WERI-Rb-1 (cell line): ENCODE results near the gene SLN.

Source experiments
- DNase-seq: peaks from one replicate; pipeline ENCODE4 v3.0.0-alpha.2; 2020
- H3K27ac ChIP-seq: fragments of 250-450 bp; sonication (Bioruptor Pico); 2 replicates; pipeline ENCODE4 v1.5.1; 2020; ENCODE audit warnings: mild to moderate bottlenecking, moderate library complexity
- H3K27me3 ChIP-seq: fragments of 250-450 bp; sonication (Bioruptor Pico); 2 replicates; pipeline ENCODE4 v1.5.1; 2021; ENCODE audit warnings: mild to moderate bottlenecking, low read depth, moderate library complexity; ENCODE audit not compliant: insufficient read depth, severe bottlenecking
- H3K36me3 ChIP-seq: fragments of 250-450 bp; sonication (Bioruptor Pico); 2 replicates; pipeline ENCODE4 v1.5.1; 2020; ENCODE audit warnings: mild to moderate bottlenecking, moderate library complexity
- H3K4me3 ChIP-seq: 2 replicates; pipeline ENCODE4 v1.5.1; 2011; ENCODE audit warnings: low read depth, mild to moderate bottlenecking, control low read depth, low read length
- H3K9me3 ChIP-seq: fragments of 250-450 bp; sonication (Bioruptor Pico); 2 replicates; pipeline ENCODE4 v1.5.1; 2021; ENCODE audit warnings: mild to moderate bottlenecking, moderate library complexity; ENCODE audit not compliant: severe bottlenecking
- CTCF ChIP-seq: IDR thresholded peaks from 2 replicates; pipeline ENCODE4 v1.5.1; 2011; ENCODE audit warnings: low read depth, mild to moderate bottlenecking, control low read depth, inconsistent platforms, low read length

SLN gene

DNA sequence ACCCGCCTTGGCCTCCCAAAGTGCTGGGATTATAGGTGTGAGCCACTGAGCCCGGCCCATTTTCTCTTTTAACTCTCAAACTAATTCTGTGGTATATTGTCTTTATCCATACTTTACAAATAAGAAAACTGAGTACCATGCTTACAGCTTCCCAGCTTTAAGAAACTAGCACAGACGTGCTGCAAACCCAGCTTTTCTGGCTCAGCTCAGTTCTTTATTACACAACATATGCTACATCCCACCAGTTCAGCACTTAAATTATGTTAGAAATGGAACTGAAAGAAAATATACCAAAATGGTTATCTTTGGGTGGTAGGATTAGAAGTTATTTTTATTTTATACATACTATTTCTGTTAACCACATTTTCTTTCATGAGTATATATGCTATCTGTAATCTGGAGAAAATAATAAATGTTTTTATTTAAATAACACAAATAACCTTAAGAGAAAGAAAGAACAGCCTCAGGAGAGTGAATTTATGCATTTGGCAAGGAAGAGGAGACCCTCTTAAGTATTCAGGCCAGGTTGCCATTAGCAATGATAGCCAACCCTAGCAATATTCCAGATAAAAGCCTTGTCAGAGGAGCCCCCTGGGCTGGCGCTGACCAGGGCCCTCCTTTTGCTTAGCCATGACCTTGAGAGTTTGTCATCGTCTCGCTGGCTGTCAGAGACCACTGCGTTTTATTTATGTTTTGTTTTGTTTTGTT is 33.8 kb downstream of the SLN start:
- Histone ChIP-seq H3K27me3 (no peaks in the 10 kb centered on the region), H3K27ac (no peak overlapping the region), H3K9me3 (no peaks in the 10 kb centered on the region), H3K4me3 (no peak overlapping the region), H3K36me3 (no peaks in the 10 kb centered on the region)
- no peak for DNase-seq
- no peak for TF ChIP-seq CTCF

GRCh38 chr11:107676336-107677057 is 35.4 kb downstream of the SLN start:
- no peak for TF ChIP-seq CTCF
- DNase-seq, result no peak
- Histone ChIP-seq H3K36me3 (no peaks in the 10 kb centered on the region), H3K9me3 (no peaks in the 10 kb centered on the region), H3K27me3 (no peaks in the 10 kb centered on the region), H3K27ac (no peak overlapping the region), H3K4me3 (no peak overlapping the region)

GRCh38 chr11:107675902-107676301 is 36.0 kb downstream of the SLN start:
- no peaks in the 10 kb centered on the region for H3K36me3 ChIP-seq
- no peak for DNase-seq
- H3K27me3 ChIP-seq, result no peaks in the 10 kb centered on the region
- no peak overlapping the region for H3K4me3 ChIP-seq
- no peak for TF ChIP-seq CTCF
- no peak overlapping the region for H3K27ac ChIP-seq
- H3K9me3 ChIP-seq, result no peaks in the 10 kb centered on the region

GRCh38 chr11:107669893-107670601 is 41.8 kb downstream of the SLN start:
- Histone ChIP-seq H3K27ac (no peak overlapping the region), H3K36me3 (no peaks in the 10 kb centered on the region), H3K27me3 (no peaks in the 10 kb centered on the region), H3K9me3 (no peaks in the 10 kb centered on the region), H3K4me3 (no peak overlapping the region)
- no peak for TF ChIP-seq CTCF
- no peak for DNase-seq

DNA sequence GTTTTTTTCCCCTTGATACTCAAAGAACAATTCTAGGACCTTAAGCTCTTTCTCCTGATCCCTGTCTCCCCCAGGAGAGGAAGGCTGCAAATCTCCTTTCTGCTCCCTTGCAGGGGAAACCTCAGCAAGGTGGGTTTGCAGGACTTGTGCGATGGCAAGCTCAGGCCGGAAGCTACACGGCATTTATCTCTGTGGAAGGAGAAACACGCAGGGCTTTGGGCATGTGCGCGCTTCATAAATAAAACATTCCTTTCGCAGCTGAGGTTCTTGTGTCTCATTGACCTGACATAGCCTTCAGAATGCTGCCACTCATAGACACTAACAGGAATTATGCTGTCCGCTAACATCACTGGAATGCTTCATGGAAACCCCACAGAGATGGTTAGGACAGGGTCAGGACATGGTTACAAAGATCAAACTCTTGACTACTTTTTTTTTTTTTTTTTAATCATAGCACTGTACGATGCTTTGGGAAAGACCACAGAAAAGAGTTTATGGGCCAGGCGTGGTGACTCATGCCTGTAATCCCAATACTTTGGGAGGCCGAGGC is 42.6 kb downstream of the SLN start:
- DNase-seq, result no peak
- H3K9me3 ChIP-seq, result no peaks in the 10 kb centered on the region
- H3K36me3 ChIP-seq, result no peaks in the 10 kb centered on the region
- no peak overlapping the region for H3K27ac ChIP-seq
- no peak for TF ChIP-seq CTCF
- no peaks in the 10 kb centered on the region for H3K27me3 ChIP-seq
- no peak overlapping the region for H3K4me3 ChIP-seq
